ENCODE data around the gene SUMO3. TPM values are rescaled to one million over a fixed set of nuclear protein-coding genes. Genes with fewer than 3 reads are reported as not detected.

SUMO3 gene
- total and polyA plus RNA-seq, 10 of the 15 experiments (the other 5 are each of a cell fraction or from before 2014, with no cell fraction given), result 14.3 to 164 (median 89.9) TPM

- no peak for TF ChIP-seq ZBTB40 (IDR thresholded peaks at IDR 0.05; ENCODE audit: borderline replicate concordance)
Observed at GRCh38 chr21:44834231-44834950, 16.5 kb upstream of the SUMO3 start (continued).

- Histone ChIP-seq H3K27me3 (replicated peaks in 1 of 2; ENCODE audit: control insufficient read depth in 2 of 2, insufficient read depth in 2 of 2, low read length in 1 of 2) (no peaks in the 10 kb centered on the region), H2AFZ (ENCODE audit: control insufficient read depth, low read depth, low read length) (no peak overlapping the region), H3K9me3 (replicated peaks; ENCODE audit: control insufficient read depth, insufficient read depth, low read length) (no peaks in the 10 kb centered on the region; the same call in 2 of the 3 replicates), H4K20me1 (ENCODE audit: control insufficient read depth, insufficient read depth) (no peaks in the 10 kb centered on the region), H3K4me1 (ENCODE audit: control insufficient read depth, insufficient read depth, low read length) (no peaks in the 10 kb centered on the region), H3K4me2 (ENCODE audit: control insufficient read depth, insufficient read depth) (no peak overlapping the region), H3K27ac (ENCODE audit: control insufficient read depth, insufficient read depth) (no peak overlapping the region), H3K79me2 (ENCODE audit: control insufficient read depth, insufficient read depth, low read length) (no peaks in the 10 kb centered on the region), H3K4me3 (no peak overlapping the region), H3K36me3 (ENCODE audit: control insufficient read depth in 2 of 2, insufficient read depth in 2 of 2, low read length in 1 of 2) (no peaks in the 10 kb centered on the region), H3K9ac (ENCODE audit: control insufficient read depth, insufficient read depth, low read length) (no peak overlapping the region)
- intact Hi-C loops (cut with micrococcal nuclease; ENCODE audit: unreplicated experiment), result no loop called here
- SMC1A ChIA-PET (ENCODE audit: uncharacterized antibody, unreplicated experiment), result no interaction called here
- DNase-seq (ENCODE audit: low read depth, low spot score), result no peak
- POLR2A ChIA-PET, result no interaction called here
- 41% methylated on average over 5 of the region's 5 CpGs for WGBS (ENCODE audit: insufficient coverage, insufficient replicate concordance, low lambda C conversion rate, missing lambda C conversion rate)
- RAD21 ChIA-PET (ENCODE audit: unreplicated experiment), result no interaction called here
- no TSS peak for BruUV-seq (replicated peaks)
- ATAC-seq, result no peak
- TF ChIP-seq ZNF274 (IDR thresholded peaks at IDR 0.05; ENCODE audit: insufficient read depth, insufficient read length) (no peak), ATF7 (IDR thresholded peaks at IDR 0.05; ENCODE audit: low read depth) (peak; percentile 58)
- CTCF ChIA-PET, result no interaction called here
- in situ Hi-C loops (cut with MboI), result no loop called here
- FAIRE-seq, result no peak
Observed at GRCh38 chr21:44833663-44834062, 15.8 kb upstream of the SUMO3 start.
